B cell (primary cell): ENCODE results near the gene ZCCHC4. TPM values are rescaled to one million over a fixed set of nuclear protein-coding genes. Genes with fewer than 3 reads are reported as not detected.

Experiments
- ATAC-seq: fragments of 200-7000 bp; cut with Tn5 transposase; one replicate; pipeline ENCODE4 v1.10.0; 2021; ENCODE audit warnings: low read depth, mild to moderate bottlenecking, moderate number of reproducible peaks, moderate library complexity
- CTCF ChIA-PET: fragments of 350-600 bp; sonication (Branson Sonifier 250); formaldehyde crosslinking; loops from one replicate; lab custom pipeline; 2021; ENCODE audit warnings: antibody characterized with exemption, inconsistent platforms; lab: Charles Lee
- POLR2A ChIA-PET: fragments of 350-600 bp; sonication (Branson Sonifier 250); formaldehyde crosslinking; loops from one replicate; lab custom pipeline; 2021; ENCODE audit warnings: antibody characterized with exemption; lab: Charles Lee
- DNase-seq: peaks from one replicate; pipeline ENCODE4 v3.0.0; 2013
- H2AFZ ChIP-seq: 2 replicates; pipeline ENCODE4 v1.6.1; 2012; ENCODE audit warnings: mild to moderate bottlenecking, low read depth, low read length; ENCODE audit not compliant: insufficient read depth, poor library complexity, severe bottlenecking
- H3K27ac ChIP-seq, 2 donors: 1 replicate in 1 of 2; 2 replicates in 1 of 2; pipeline ENCODE4 v1.5.1; 2012 to 2013; ENCODE audit warnings: low read length in 2 of 2, mild to moderate bottlenecking in 2 of 2, moderate library complexity in 1 of 2
- H3K27me3 ChIP-seq, 4 experiments: fragments of 200-600 bp in 1 of 4; sonication (generic) in 1 of 4; replicated peaks in 1 of 4; 1 replicate in 2 of 4; 2 replicates in 2 of 4; pipeline versions ENCODE4 v1.6.1 to v1.7.0; 2013 to 2016; ENCODE audit warnings: low read length in 3 of 4, mild to moderate bottlenecking in 2 of 4, mixed read lengths in 1 of 4, moderate library complexity in 1 of 4; ENCODE audit not compliant: insufficient read depth in 4 of 4, control insufficient read depth in 3 of 4; ENCODE audit errors: control extremely low read depth in 1 of 4
- H3K36me3 ChIP-seq, 2 experiments: replicated peaks in 1 of 2; 1 replicate in 1 of 2; 2 replicates in 1 of 2; pipeline versions ENCODE4 v1.6.1 to v1.7.1; 2013; ENCODE audit warnings: low read length in 1 of 2; ENCODE audit not compliant: insufficient read depth in 2 of 2, control insufficient read depth in 1 of 2; ENCODE audit errors: control extremely low read depth in 1 of 2, extremely low read depth in 1 of 2
- H3K4me1 ChIP-seq, 2 donors: fragments of 200-600 bp in 1 of 2; sonication (generic) in 1 of 2; 1 replicate in 1 of 2; 2 replicates in 1 of 2; pipeline versions ENCODE4 v1.5.1 to v1.6.1; 2013 to 2017; ENCODE audit warnings: low read length in 2 of 2; ENCODE audit not compliant: control insufficient read depth in 2 of 2, insufficient read depth in 2 of 2
- H3K4me2 ChIP-seq: replicated peaks from 2 replicates; pipeline ENCODE3; 2012; ENCODE audit warnings: mild to moderate bottlenecking, low read depth, low read length; ENCODE audit not compliant: poor library complexity, severe bottlenecking
- H3K4me3 ChIP-seq, 5 experiments: fragments of 200-600 bp in 1 of 5; sonication (generic) in 1 of 5; 1 replicate in 3 of 5; 2 replicates in 2 of 5; pipeline versions ENCODE4 v1.5.1 to v1.7.0; 2011 to 2016; ENCODE audit warnings: low read length in 4 of 5, mild to moderate bottlenecking in 4 of 5, low read depth in 2 of 5, control low read depth in 1 of 5, moderate library complexity in 1 of 5; ENCODE audit not compliant: insufficient read depth in 1 of 5; ENCODE audit errors: control extremely low read depth in 1 of 5, extremely low read depth in 1 of 5
- H3K79me2 ChIP-seq: fragments of 200-600 bp; sonication (generic); one replicate; pipeline ENCODE4 v1.6.0; 2016; ENCODE audit warnings: low read length; ENCODE audit not compliant: control insufficient read depth, insufficient read depth
- H3K9ac ChIP-seq: fragments of 200-600 bp; sonication (generic); 2 replicates; pipeline ENCODE4 v1.6.1; 2017; ENCODE audit warnings: mild to moderate bottlenecking, low read length, moderate library complexity
- H3K9me3 ChIP-seq, 3 donors: one replicate each; pipeline versions ENCODE4 v1.6.1 to v1.7.1; 2013; ENCODE audit warnings: low read length in 2 of 3; ENCODE audit not compliant: control insufficient read depth in 2 of 3, insufficient read depth in 1 of 3; ENCODE audit errors: control extremely low read depth in 1 of 3
- H4K20me1 ChIP-seq: 2 replicates; pipeline ENCODE4 v1.6.0; 2012; ENCODE audit warnings: mild to moderate bottlenecking, low read length; ENCODE audit not compliant: insufficient read depth, control insufficient read depth, poor library complexity, severe bottlenecking
- H3K27ac Mint-ChIP-seq: one replicate; pipeline ENCODE4 v1.8.0; 2021; ENCODE audit warnings: mixed read lengths
- H3K27me3 Mint-ChIP-seq: one replicate; pipeline ENCODE4 v1.8.0; 2021; ENCODE audit warnings: mixed read lengths
- H3K4me1 Mint-ChIP-seq: one replicate; pipeline ENCODE4 v1.8.0; 2021; ENCODE audit warnings: mixed read lengths
- H3K4me3 Mint-ChIP-seq: one replicate; pipeline ENCODE4 v1.8.0; 2021; ENCODE audit warnings: mixed read lengths
- H3K9me3 Mint-ChIP-seq: one replicate; pipeline ENCODE4 v1.8.0; 2022; ENCODE audit warnings: mixed read lengths; ENCODE audit not compliant: insufficient read depth
- EZH2 ChIP-seq: IDR thresholded peaks from 2 replicates; pipeline ENCODE4 v1.6.1; 2012; ENCODE audit warnings: borderline replicate concordance, low read depth, mild to moderate bottlenecking, moderate library complexity, low read length; ENCODE audit not compliant: insufficient read depth, poor library complexity, severe bottlenecking
- WGBS: methylation state at CpG from one replicate; pipeline ENCODE4 v1.1.5; 2013; ENCODE audit warnings: missing lambda C conversion rate; ENCODE audit not compliant: insufficient coverage; 5-methylcytosine and 5-hydroxymethylcytosine counted together
- intact Hi-C: fragments of 100-400 bp; cut with micrococcal nuclease; formaldehyde crosslinking; loops from one replicate; pipeline ENCODE4 v1.10.0; 2022
- polyA plus RNA-seq: library from polyadenylated mRNA; depleted of rRNA; stranded (reverse); fragments of >200 nt; gene quantifications from 2 replicates; pipeline ENCODE4 v1.2.3, GENCODE V29; 2012
- total RNA-seq, 2 donors: library from RNA; stranded (reverse); fragments of 120-200 nt in 1 of 2; gene quantifications; 1 replicate in 1 of 2; 2 replicates in 1 of 2; pipeline versions ENCODE4 v1.2.3 to v1.2.4, GENCODE V29; 2013 to 2022
- TF ChIP-seq, protein P1 (sequence below): fragments of 200-600 bp; IDR thresholded peaks from one replicate; pipeline ENCODE4 v1.8.0; 2022; ENCODE audit warnings: antibody characterized with exemption, mild to moderate bottlenecking

Gene ZCCHC4
- total and polyA plus RNA-seq, 2 donors (not counting 1 experiment from before 2014, with no cell fraction given): 6.5 to 22.4 TPM

DNA sequence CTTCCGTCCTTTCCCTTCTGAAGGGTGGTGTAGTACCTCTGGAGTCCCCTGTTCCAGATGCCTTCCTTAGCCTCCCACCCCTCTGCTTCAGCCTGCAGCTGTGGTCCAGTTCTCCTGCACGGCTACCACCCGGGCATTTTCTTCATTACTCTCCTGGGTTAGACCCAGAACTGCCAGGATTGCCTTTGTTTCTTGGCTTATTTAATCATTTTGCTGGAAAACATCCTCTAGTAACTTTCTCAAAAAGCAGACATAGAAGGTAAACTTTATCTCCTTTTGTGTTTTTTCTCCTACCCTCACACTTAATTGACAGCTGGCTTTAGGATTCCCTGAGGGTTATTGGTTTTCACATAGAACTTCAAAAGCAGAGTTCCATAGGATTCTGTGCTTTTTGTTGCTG lies 84.7 kb downstream of the ZCCHC4 start:
- DNase-seq: no peak
- peaks cover 13 to 85% of the 10 kb centered on the region in 2 experiments for H3K36me3 ChIP-seq
- H3K9me3 ChIP-seq: peaks cover 0 to 4% (median 3%) of the 10 kb centered on the region in 3 donors
- POLR2A ChIA-PET: no interaction called here
- H3K79me2 ChIP-seq: no peaks in the 10 kb centered on the region
- no peaks in the 10 kb centered on the region for H3K27me3 ChIP-seq
- TF ChIP-seq, protein P1, sequence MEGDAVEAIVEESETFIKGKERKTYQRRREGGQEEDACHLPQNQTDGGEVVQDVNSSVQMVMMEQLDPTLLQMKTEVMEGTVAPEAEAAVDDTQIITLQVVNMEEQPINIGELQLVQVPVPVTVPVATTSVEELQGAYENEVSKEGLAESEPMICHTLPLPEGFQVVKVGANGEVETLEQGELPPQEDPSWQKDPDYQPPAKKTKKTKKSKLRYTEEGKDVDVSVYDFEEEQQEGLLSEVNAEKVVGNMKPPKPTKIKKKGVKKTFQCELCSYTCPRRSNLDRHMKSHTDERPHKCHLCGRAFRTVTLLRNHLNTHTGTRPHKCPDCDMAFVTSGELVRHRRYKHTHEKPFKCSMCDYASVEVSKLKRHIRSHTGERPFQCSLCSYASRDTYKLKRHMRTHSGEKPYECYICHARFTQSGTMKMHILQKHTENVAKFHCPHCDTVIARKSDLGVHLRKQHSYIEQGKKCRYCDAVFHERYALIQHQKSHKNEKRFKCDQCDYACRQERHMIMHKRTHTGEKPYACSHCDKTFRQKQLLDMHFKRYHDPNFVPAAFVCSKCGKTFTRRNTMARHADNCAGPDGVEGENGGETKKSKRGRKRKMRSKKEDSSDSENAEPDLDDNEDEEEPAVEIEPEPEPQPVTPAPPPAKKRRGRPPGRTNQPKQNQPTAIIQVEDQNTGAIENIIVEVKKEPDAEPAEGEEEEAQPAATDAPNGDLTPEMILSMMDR: no peak
- no peak for TF ChIP-seq EZH2
- CTCF ChIA-PET: no interaction called here
- no peak overlapping the region for H2AFZ ChIP-seq
- no peak overlapping the region for H3K4me3 ChIP-seq
- H3K4me3 Mint-ChIP-seq: no peak overlapping the region
- no peak for ATAC-seq
- H3K27me3 Mint-ChIP-seq: no peaks in the 10 kb centered on the region
- H3K27ac ChIP-seq: no peak overlapping the region
- H3K9ac ChIP-seq: no peak overlapping the region
- H3K4me1 Mint-ChIP-seq: no peaks in the 10 kb centered on the region
- no peaks in the 10 kb centered on the region for H3K9me3 Mint-ChIP-seq
- WGBS: 100% methylated on average over 2 of the region's 3 CpGs
- intact Hi-C loops: no loop called here
- H3K27ac Mint-ChIP-seq: no peak overlapping the region
- H3K4me1 ChIP-seq: no peaks in the 10 kb centered on the region
- H4K20me1 ChIP-seq: no peaks in the 10 kb centered on the region
- H3K4me2 ChIP-seq: no peak overlapping the region

GRCh38 chr4:25399510-25399909 lies 86.9 kb downstream of the ZCCHC4 start:
- POLR2A ChIA-PET: no interaction called here
- DNase-seq (no peak), ATAC-seq (no peak)
- no peak overlapping the region for H3K27ac Mint-ChIP-seq
- peaks cover 8 to 80% of the 10 kb centered on the region in 2 experiments for H3K36me3 ChIP-seq
- H4K20me1 ChIP-seq: no peaks in the 10 kb centered on the region
- H3K27me3 ChIP-seq: no peaks in the 10 kb centered on the region
- no peak overlapping the region for H3K4me3 ChIP-seq
- no peak overlapping the region for H3K4me3 Mint-ChIP-seq
- H3K4me2 ChIP-seq: no peak overlapping the region
- no peak overlapping the region for H3K9ac ChIP-seq
- TF ChIP-seq, protein P1: no peak
- no peak for TF ChIP-seq EZH2
- no peaks in the 10 kb centered on the region for H3K4me1 ChIP-seq
- WGBS: 100% methylated on average over 3 of the region's 4 CpGs
- intact Hi-C loops: no loop called here
- H3K4me1 Mint-ChIP-seq: no peaks in the 10 kb centered on the region
- no peak overlapping the region for H3K27ac ChIP-seq
- H2AFZ ChIP-seq: no peak overlapping the region
- no peaks in the 10 kb centered on the region for H3K9me3 Mint-ChIP-seq
- no peaks in the 10 kb centered on the region for H3K27me3 Mint-ChIP-seq
- no peaks in the 10 kb centered on the region for H3K79me2 ChIP-seq
- CTCF ChIA-PET: no interaction called here
- peaks cover 0 to 4% (median 3%) of the 10 kb centered on the region in 3 donors for H3K9me3 ChIP-seq
